OCI-LY7 (cell line): ENCODE results near the gene UQCR10. TPM values are rescaled to one million over a fixed set of nuclear protein-coding genes. Genes with fewer than 3 reads are reported as not detected.

Source experiments
- BruUV-seq: library from RNA; stranded (reverse); fragments of 400-500 nt; replicated peaks from 2 replicates; lab custom pipeline; 2021; lab: Mats Ljungman, UMichigan
- CTCF ChIA-PET: fragments of 300-600 bp; sonication (Branson Sonifier 250); formaldehyde crosslinking; loops from one replicate; lab custom pipeline; 2022; ENCODE audit warnings: antibody characterized with exemption; ENCODE audit not compliant: unreplicated experiment; lab: Charles Lee
- POLR2A ChIA-PET: fragments of 300-600 bp; sonication (Branson Sonifier 250); formaldehyde crosslinking; loops from one replicate; lab custom pipeline; 2022; ENCODE audit warnings: antibody characterized with exemption; lab: Charles Lee
- DNase-seq: peaks from one replicate; pipeline ENCODE4 v3.0.0-alpha.2; 2015; ENCODE audit warnings: low spot score
- H2AFZ ChIP-seq: fragments of 200-600 bp; sonication (generic), shearing (Covaris generic); 2 replicates; pipeline ENCODE4 v1.6.1; 2014; ENCODE audit warnings: mild to moderate bottlenecking, antibody characterized with exemption, low read length, moderate library complexity
- H3K27ac ChIP-seq: fragments of 200-600 bp; sonication (generic); 2 replicates; pipeline ENCODE4 v1.5.1; 2014; ENCODE audit warnings: mixed run types, low read depth, mild to moderate bottlenecking, moderate library complexity, low read length, inconsistent platforms; ENCODE audit not compliant: poor library complexity, severe bottlenecking
- H3K36me3 ChIP-seq: fragments of 200-600 bp; sonication (generic); 2 replicates; pipeline ENCODE4 v1.6.1; 2014; ENCODE audit warnings: mild to moderate bottlenecking, antibody characterized with exemption, low read length, moderate library complexity, mixed read lengths; ENCODE audit not compliant: insufficient read depth
- H3K4me1 ChIP-seq: fragments of 200-600 bp; sonication (generic); 2 replicates; pipeline ENCODE4 v1.5.1; 2014; ENCODE audit warnings: mild to moderate bottlenecking, low read length; ENCODE audit not compliant: insufficient read depth, poor library complexity, severe bottlenecking
- H3K4me2 ChIP-seq: fragments of 200-600 bp; sonication (generic); 2 replicates; pipeline ENCODE4 v1.6.1; 2014; ENCODE audit warnings: mild to moderate bottlenecking, low read length
- H3K4me3 ChIP-seq: fragments of 200-600 bp; sonication (generic); 2 replicates; pipeline ENCODE4 v1.5.1; 2014; ENCODE audit warnings: mild to moderate bottlenecking, low read depth, low read length; ENCODE audit not compliant: poor library complexity, severe bottlenecking
- H3K79me2 ChIP-seq: fragments of 200-600 bp; sonication (generic); 2 replicates; pipeline ENCODE4 v1.6.1; 2016; ENCODE audit warnings: low read depth, mild to moderate bottlenecking, low read length, moderate library complexity, mixed read lengths; ENCODE audit not compliant: insufficient read depth
- H3K9me2 ChIP-seq: fragments of 200-600 bp; sonication (generic); 2 replicates; pipeline ENCODE4 v1.6.1; 2016; ENCODE audit warnings: mild to moderate bottlenecking, low read length, mixed read lengths; ENCODE audit not compliant: insufficient read depth
- H3K9me3 ChIP-seq: fragments of 200-600 bp; sonication (generic); 2 replicates; pipeline ENCODE4 v1.6.1; 2014; ENCODE audit warnings: mild to moderate bottlenecking, mixed run types, low read length, mixed read lengths
- H4K20me1 ChIP-seq: fragments of 200-600 bp; sonication (generic); 2 replicates; pipeline ENCODE4 v1.6.1; 2014; ENCODE audit warnings: mild to moderate bottlenecking, antibody characterized with exemption, low read length, moderate library complexity, mixed read lengths; ENCODE audit not compliant: insufficient read depth
- EZH2phosphoT487 ChIP-seq: fragments of 200-600 bp; sonication (generic); IDR thresholded peaks from 2 replicates; pipeline ENCODE4 v1.6.1; 2018; ENCODE audit warnings: low read depth, borderline replicate concordance, mild to moderate bottlenecking, mixed run types, antibody characterized with exemption, low read length, moderate library complexity, mixed read lengths
- intact Hi-C: fragments of 100-400 bp; cut with micrococcal nuclease; formaldehyde crosslinking; loops from one replicate; pipeline ENCODE4 v1.10.0; 2022; ENCODE audit not compliant: unreplicated experiment
- total RNA-seq, 2 experiments: library from RNA; depleted of rRNA in 1 of 2; stranded (reverse); fragments of >200 nt in 1 of 2; shearing (Covaris generic) in 1 of 2; gene quantifications; 2 replicates each; pipeline ENCODE4 v1.2.3, GENCODE V29; 2014 to 2022
- TF ChIP-seq, protein P1 (sequence below): fragments of 200-600 bp; sonication (generic); conservative IDR thresholded peaks from 2 replicates; pipeline ENCODE4 v1.5.1; 2014; ENCODE audit warnings: mild to moderate bottlenecking, antibody characterized with exemption, low read length, moderate library complexity, mixed read lengths

UQCR10 gene
- total RNA-seq, 2 experiments from 2014 or later: 104 to 108 TPM

DNA sequence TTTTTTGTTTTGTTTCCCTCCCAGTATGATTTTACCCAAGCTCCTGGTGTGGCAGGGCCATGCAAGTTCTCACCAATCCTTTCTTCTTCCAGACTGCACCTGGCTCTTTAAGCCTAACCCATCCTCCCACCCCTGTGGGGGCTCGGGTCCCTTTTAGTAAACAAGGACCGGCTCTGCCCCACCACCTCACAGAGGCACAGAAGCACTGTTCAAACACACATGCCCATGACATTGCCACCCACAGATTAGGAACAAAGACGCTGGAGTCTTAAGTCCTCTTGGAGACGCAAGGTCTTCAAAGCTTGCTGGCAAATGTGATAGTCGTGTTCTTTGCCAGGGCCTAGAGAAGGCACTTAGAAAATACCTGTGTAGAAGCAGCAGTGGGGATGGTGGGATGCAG, 18.9 kb downstream of the UQCR10 start:
- H3K4me1 ChIP-seq: no peaks in the 10 kb centered on the region
- no peaks in the 10 kb centered on the region for H4K20me1 ChIP-seq
- H3K79me2 ChIP-seq: no peaks in the 10 kb centered on the region
- no peak overlapping the region for H3K27ac ChIP-seq
- H2AFZ ChIP-seq: no peak overlapping the region
- H3K9me2 ChIP-seq: no peaks in the 10 kb centered on the region
- H3K4me3 ChIP-seq: no peak overlapping the region
- ChIA-PET POLR2A (no interaction called here), CTCF (no interaction called here)
- H3K9me3 ChIP-seq: no peaks in the 10 kb centered on the region
- TF ChIP-seq, protein P1, sequence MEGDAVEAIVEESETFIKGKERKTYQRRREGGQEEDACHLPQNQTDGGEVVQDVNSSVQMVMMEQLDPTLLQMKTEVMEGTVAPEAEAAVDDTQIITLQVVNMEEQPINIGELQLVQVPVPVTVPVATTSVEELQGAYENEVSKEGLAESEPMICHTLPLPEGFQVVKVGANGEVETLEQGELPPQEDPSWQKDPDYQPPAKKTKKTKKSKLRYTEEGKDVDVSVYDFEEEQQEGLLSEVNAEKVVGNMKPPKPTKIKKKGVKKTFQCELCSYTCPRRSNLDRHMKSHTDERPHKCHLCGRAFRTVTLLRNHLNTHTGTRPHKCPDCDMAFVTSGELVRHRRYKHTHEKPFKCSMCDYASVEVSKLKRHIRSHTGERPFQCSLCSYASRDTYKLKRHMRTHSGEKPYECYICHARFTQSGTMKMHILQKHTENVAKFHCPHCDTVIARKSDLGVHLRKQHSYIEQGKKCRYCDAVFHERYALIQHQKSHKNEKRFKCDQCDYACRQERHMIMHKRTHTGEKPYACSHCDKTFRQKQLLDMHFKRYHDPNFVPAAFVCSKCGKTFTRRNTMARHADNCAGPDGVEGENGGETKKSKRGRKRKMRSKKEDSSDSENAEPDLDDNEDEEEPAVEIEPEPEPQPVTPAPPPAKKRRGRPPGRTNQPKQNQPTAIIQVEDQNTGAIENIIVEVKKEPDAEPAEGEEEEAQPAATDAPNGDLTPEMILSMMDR: no peak
- TF ChIP-seq EZH2phosphoT487: no peak
- intact Hi-C loops: no loop called here
- BruUV-seq: no TSS peak
- DNase-seq: no peak
- no peak overlapping the region for H3K4me2 ChIP-seq
- H3K36me3 ChIP-seq: peaks cover 31% of the 10 kb centered on the region

GRCh38 chr22:29787371-29787980, 20.3 kb downstream of the UQCR10 start:
- Histone ChIP-seq H3K79me2 (no peaks in the 10 kb centered on the region), H3K4me2 (no peak overlapping the region), H3K4me1 (no peaks in the 10 kb centered on the region), H3K36me3 (peaks cover 41% of the 10 kb centered on the region), H3K9me3 (no peaks in the 10 kb centered on the region), H4K20me1 (no peaks in the 10 kb centered on the region), H3K9me2 (no peaks in the 10 kb centered on the region), H3K27ac (no peak overlapping the region), H2AFZ (no peak overlapping the region), H3K4me3 (no peak overlapping the region)
- CTCF ChIA-PET: no interaction called here
- TF ChIP-seq, protein P1: no peak
- DNase-seq: no peak
- BruUV-seq: no TSS peak
- POLR2A ChIA-PET: no interaction called here
- intact Hi-C loops: no loop called here
